ENCODE results near the gene PTPRN. TPM values are rescaled to one million over a fixed set of nuclear protein-coding genes. Genes with fewer than 3 reads are reported as not detected.

PTPRN gene
- total RNA-seq, 2 donors from 2014 or later = 0.09 to 6.6 TPM

DNA sequence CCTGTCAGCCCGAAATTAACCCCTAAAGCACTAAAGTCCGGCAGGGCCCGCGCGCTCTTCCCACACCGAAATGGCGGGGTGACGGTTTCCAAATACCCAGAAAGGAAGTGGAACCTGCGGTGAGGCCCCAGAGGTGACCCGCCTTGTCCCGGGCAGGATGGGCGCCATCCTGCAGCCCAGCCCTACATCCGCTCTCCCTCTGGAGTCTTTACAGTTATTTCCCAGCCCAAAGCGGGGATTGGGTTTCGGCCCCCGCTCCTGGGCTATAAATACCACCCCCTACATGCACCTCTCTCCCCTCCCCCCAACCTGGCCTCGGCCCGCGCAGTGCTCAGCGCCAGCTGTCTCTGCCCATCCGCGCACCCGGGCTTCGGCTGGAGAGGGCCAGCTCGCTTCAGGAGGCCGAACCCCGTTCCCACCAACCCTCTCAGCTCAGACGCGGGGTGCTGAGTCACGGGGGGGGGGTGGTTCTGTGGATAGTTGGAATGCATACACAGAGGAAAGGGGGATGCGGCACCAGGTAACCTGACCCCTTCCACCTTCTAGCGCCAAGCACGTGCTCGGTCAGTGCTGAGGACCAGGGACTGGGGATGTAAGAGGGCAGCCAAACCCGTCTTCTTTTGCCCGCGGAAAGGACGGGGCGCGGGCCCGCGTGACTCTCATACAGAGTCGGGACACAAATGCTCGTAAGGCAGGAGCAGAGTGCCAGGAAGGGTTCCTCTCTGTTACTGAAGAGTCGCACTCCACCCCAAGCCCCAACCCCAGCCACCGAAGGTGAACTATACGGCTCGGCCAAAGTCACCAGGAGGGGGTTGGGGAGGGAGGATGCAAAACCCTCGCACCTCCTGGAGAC lies 56.1 kb downstream of the PTPRN start, which contains the start of gene TUBA4B:
Gene TUBA4B (plus strand): TSS at position 344 of the 853 bp plus-strand sequence. CDS start 165 bp downstream, at position 509.
- H3K4me1 ChIP-seq (replicated peaks) = peaks cover 28% of the 10 kb centered on the region
- intact Hi-C loops (cut with DNase I) = no loop called here
- WGBS = 3% methylated on average over 46 of the region's 49 CpGs
- TF ChIP-seq POLR2A (IDR thresholded peaks at IDR 0.05) (peak; percentile 30), POLR2AphosphoS5 (IDR thresholded peaks at IDR 0.05) (peak; percentile 30)
- TF ChIP-seq, protein P1, sequence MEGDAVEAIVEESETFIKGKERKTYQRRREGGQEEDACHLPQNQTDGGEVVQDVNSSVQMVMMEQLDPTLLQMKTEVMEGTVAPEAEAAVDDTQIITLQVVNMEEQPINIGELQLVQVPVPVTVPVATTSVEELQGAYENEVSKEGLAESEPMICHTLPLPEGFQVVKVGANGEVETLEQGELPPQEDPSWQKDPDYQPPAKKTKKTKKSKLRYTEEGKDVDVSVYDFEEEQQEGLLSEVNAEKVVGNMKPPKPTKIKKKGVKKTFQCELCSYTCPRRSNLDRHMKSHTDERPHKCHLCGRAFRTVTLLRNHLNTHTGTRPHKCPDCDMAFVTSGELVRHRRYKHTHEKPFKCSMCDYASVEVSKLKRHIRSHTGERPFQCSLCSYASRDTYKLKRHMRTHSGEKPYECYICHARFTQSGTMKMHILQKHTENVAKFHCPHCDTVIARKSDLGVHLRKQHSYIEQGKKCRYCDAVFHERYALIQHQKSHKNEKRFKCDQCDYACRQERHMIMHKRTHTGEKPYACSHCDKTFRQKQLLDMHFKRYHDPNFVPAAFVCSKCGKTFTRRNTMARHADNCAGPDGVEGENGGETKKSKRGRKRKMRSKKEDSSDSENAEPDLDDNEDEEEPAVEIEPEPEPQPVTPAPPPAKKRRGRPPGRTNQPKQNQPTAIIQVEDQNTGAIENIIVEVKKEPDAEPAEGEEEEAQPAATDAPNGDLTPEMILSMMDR (IDR thresholded peaks at IDR 0.05) = no peak
- no peaks in the 10 kb centered on the region for H3K9me3 ChIP-seq
- H3K4me3 ChIP-seq = peak within 1 kb of the TSS; percentile 64 to 67
- H3K36me3 ChIP-seq = no peaks in the 10 kb centered on the region
- DNase-seq (ENCODE audit: low spot score) = no peak
- peak within 1 kb of the TSS; percentile 84 to 94 for H3K27ac ChIP-seq
- no peaks in the 10 kb centered on the region for H3K27me3 ChIP-seq (replicated peaks; ENCODE audit: insufficient read depth)

DNA sequence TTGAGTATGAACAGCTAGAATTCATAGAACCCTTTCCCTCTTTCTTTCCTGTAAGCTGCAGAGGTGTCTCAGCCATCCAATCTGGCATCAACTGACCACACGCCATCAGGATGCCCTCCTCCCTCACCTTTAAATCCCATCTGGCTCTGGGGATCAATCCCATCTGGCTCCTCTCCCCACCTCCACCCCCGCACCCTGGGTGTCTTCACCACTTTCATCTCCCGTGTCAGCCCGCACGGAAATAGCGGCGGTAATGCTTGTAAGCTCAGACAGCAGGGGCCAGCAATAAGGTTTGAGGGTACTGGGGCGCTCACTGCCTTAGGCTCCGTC lies 56.7 kb downstream of the PTPRN start:
- WGBS = 8% methylated on average over 9 of the region's 9 CpGs
- no peak for DNase-seq (ENCODE audit: low spot score)
- no peaks in the 10 kb centered on the region for H3K9me3 ChIP-seq

DNA sequence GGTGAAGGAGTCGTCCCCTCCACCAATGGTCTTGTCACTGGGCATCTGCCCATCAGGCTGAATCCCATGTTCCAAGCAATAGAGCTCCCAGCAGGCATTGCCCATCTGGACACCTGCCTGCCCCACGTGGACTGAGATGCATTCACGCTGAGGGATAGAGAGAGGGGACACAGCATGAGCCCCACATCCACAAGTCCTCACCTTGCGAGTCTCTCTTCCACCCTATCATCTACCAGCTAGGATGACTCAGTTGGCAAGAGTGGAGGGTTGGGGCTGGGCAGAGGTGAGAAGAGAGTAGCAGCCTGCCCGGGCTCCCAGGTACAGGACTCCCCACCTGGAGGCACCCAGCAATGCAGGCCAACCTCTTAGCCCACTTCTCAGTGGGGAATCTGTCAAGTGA lies 57.1 kb downstream of the PTPRN start:
- peak overlapping the region; percentile 64 to 67 for H3K4me3 ChIP-seq
- peak overlapping the region; percentile 84 to 94 for H3K27ac ChIP-seq
- H3K36me3 ChIP-seq = no peaks in the 10 kb centered on the region
- 71% methylated on average over 5 of the region's 5 CpGs for WGBS
- intact Hi-C loops (cut with DNase I) = no loop called here
- TF ChIP-seq, protein P1 (IDR thresholded peaks at IDR 0.05) = no peak
- TF ChIP-seq POLR2A (IDR thresholded peaks at IDR 0.05) = no peak
- no peak for DNase-seq (ENCODE audit: low spot score)
- peaks cover 29% of the 10 kb centered on the region for H3K4me1 ChIP-seq (replicated peaks)
- no peaks in the 10 kb centered on the region for H3K27me3 ChIP-seq (replicated peaks; ENCODE audit: insufficient read depth)
- no peaks in the 10 kb centered on the region for H3K9me3 ChIP-seq

More for the DNA sequence above, 56.7 kb downstream of the PTPRN start:
- peak overlapping the region; percentile 84 to 94 for H3K27ac ChIP-seq
- H3K4me1 ChIP-seq (replicated peaks) = peaks cover 29% of the 10 kb centered on the region
- peak overlapping the region; percentile 64 to 67 for H3K4me3 ChIP-seq
- no peak for TF ChIP-seq POLR2A (IDR thresholded peaks at IDR 0.05)
- TF ChIP-seq, protein P1 (IDR thresholded peaks at IDR 0.05) = no peak
- TF ChIP-seq POLR2AphosphoS5 (IDR thresholded peaks at IDR 0.05) = no peak
- H3K36me3 ChIP-seq = no peaks in the 10 kb centered on the region
- intact Hi-C loops (cut with DNase I) = no loop called here
- no peaks in the 10 kb centered on the region for H3K27me3 ChIP-seq (replicated peaks; ENCODE audit: insufficient read depth)

DNA sequence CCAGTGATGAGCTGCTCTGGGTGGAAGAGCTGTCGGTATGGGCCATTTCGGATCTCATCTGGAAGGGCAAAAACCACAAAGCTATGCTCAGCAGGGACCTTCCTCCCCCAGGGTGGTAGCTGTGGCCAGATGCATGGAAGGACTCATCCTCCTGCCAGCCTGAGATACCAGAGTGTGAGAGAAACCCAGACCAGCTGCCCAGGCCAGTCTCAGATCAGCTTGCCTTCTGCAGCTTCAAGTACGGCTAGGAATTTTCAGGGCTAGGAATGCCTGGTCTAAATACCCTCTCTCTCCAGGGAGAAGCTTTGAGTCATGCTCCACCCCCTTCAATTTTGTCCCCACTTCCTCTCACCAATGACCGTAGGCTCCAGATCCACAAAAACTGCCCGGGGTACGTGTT lies 57.5 kb downstream of the PTPRN start:
- peaks cover 29% of the 10 kb centered on the region for H3K4me1 ChIP-seq (replicated peaks)
- peak overlapping the region; percentile 86 to 94 for H3K27ac ChIP-seq
- no peaks in the 10 kb centered on the region for H3K9me3 ChIP-seq
- H3K36me3 ChIP-seq = no peaks in the 10 kb centered on the region
- H3K27me3 ChIP-seq (replicated peaks; ENCODE audit: insufficient read depth) = no peaks in the 10 kb centered on the region
- H3K4me3 ChIP-seq = no peak overlapping the region
- DNase-seq (ENCODE audit: low spot score) = no peak
- WGBS = 82% methylated on average over 6 of the region's 6 CpGs
- TF ChIP-seq POLR2AphosphoS5 (IDR thresholded peaks at IDR 0.05) (no peak), POLR2A (IDR thresholded peaks at IDR 0.05) (no peak)
- TF ChIP-seq, protein P1 (IDR thresholded peaks at IDR 0.05) = no peak
- intact Hi-C loops (cut with DNase I) = no loop called here

Measured in prostate gland (tissue), 2 donors.